ENCODE results near the gene PPP1R18. TPM values are rescaled to one million over a fixed set of nuclear protein-coding genes. Genes with fewer than 3 reads are reported as not detected.
A peak's percentile ranks its signal among the peaks of the same experiment; 100 is the strongest.

The PPP1R18 gene
- total and polyA plus RNA-seq, 9 of the 15 experiments (the other 6 are each of a cell fraction or from before 2014, with no cell fraction given), result 12.0 to 99.2 (median 42.6) TPM

GRCh38 chr6:30626484-30627366, 59.7 kb downstream of the PPP1R18 start, which contains the start of gene ATAT1 (continued):
- peak; percentile 25; the same call in 1 of the 2 replicates for TF ChIP-seq MYC (IDR thresholded peaks at IDR 0.05; ENCODE audit: low read depth, low read length)
- TF ChIP-seq MYC (CRISPR knock-in tag; IDR thresholded peaks at IDR 0.05; ENCODE audit: borderline replicate concordance, low read depth), result no peak
- TF ChIP-seq ZNF263 (CRISPR knock-in tag; IDR thresholded peaks at IDR 0.05; ENCODE audit: borderline replicate concordance), result no peak
- TF ChIP-seq ZNF511 (CRISPR knock-in tag; IDR thresholded peaks at IDR 0.05), result peak; percentile 23
- TF ChIP-seq PHF8 (IDR thresholded peaks at IDR 0.05; ENCODE audit: borderline replicate concordance, low read length), result peak; percentile 59; the same call in 1 of the 2 replicates
- peak; percentile 3 to 9; a peak in 1 of 4 replicates for TF ChIP-seq RAD21 (CRISPR knock-in tag; conservative IDR thresholded peaks at IDR 0.05 in 1 of 2, IDR thresholded peaks at IDR 0.05 in 1 of 2)
- 0 out of 2 replicates have a peak, but pooled peaks have one; percentile 32 for TF ChIP-seq CAMTA2 (CRISPR knock-in tag; conservative IDR thresholded peaks at IDR 0.05)
- no peak for TF ChIP-seq SIX5 (IDR thresholded peaks at IDR 0.05; ENCODE audit: borderline replicate concordance in 1 of 2, insufficient read depth in 1 of 2, low read depth in 1 of 2, low read length in 2 of 2)
- 0 out of 2 replicates have a peak, but pooled peaks have one; percentile 31 for TF ChIP-seq SRSF1 (IDR thresholded peaks at IDR 0.05; ENCODE audit: low read depth, low read length)
- peak; percentile 85 for TF ChIP-seq POLR2G (IDR thresholded peaks at IDR 0.05; ENCODE audit: low read depth, low read length)
- TF ChIP-seq KLF13 (tag; IDR thresholded peaks at IDR 0.05; ENCODE audit: borderline replicate concordance, low read depth), result peak; percentile 74; the same call in 1 of the 2 replicates
- no peak for TF ChIP-seq DDX20 (tag; IDR thresholded peaks at IDR 0.05; ENCODE audit: low read depth)
- TF ChIP-seq ZNF212 (CRISPR knock-in tag; IDR thresholded peaks at IDR 0.05), result 0 out of 2 replicates have a peak, but pooled peaks have one; percentile 46
- peak; percentile 24 for TF ChIP-seq CHD7 (IDR thresholded peaks at IDR 0.05; ENCODE audit: low read depth, low read length)
